ENCODE results near the gene MRPL55. TPM values are rescaled to one million over a fixed set of nuclear protein-coding genes. Genes with fewer than 3 reads are reported as not detected.

Gene MRPL55
- total and polyA plus RNA-seq, 2 of the 13 experiments (the other 11 are each of a cell fraction or from before 2014, with no cell fraction given) = 58.6 to 92.9 TPM

- TF ChIP-seq SKIL (CRISPR knock-in tag; IDR thresholded peaks at IDR 0.05; ENCODE audit: borderline replicate concordance) (no peak; the same call in 1 of the 2 replicates), ZNF547 (CRISPR knock-in tag; IDR thresholded peaks at IDR 0.05) (no peak; the same call in 1 of the 2 replicates), ZNF850 (CRISPR knock-in tag; conservative IDR thresholded peaks at IDR 0.05) (no peak), DPF2 (CRISPR knock-in tag; IDR thresholded peaks at IDR 0.05; ENCODE audit: borderline replicate concordance, low read depth) (no peak), CEBPB (IDR thresholded peaks at IDR 0.05; ENCODE audit: borderline replicate concordance, low read depth, low read length) (no peak), IKZF1 (IDR thresholded peaks at IDR 0.05) (no peak), ZNF496 (CRISPR knock-in tag; IDR thresholded peaks at IDR 0.05; ENCODE audit: insufficient replicate concordance) (no peak), MBNL3 (CRISPR knock-in tag; conservative IDR thresholded peaks at IDR 0.05) (no peak), RBM39 (IDR thresholded peaks at IDR 0.05; ENCODE audit: low read depth, low read length, poor library complexity, severe bottlenecking) (peak; percentile 27), ZNF431 (CRISPR knock-in tag; IDR thresholded peaks at IDR 0.05; ENCODE audit: borderline replicate concordance, low read depth) (no peak), SALL1 (CRISPR knock-in tag; IDR thresholded peaks at IDR 0.05) (peak; percentile 80), CBX5 (CRISPR knock-in tag; IDR thresholded peaks at IDR 0.05; ENCODE audit: borderline replicate concordance) (peak; percentile 84; the same call in 1 of the 2 replicates), ZNF879 (CRISPR knock-in tag; IDR thresholded peaks at IDR 0.05) (no peak), AGO2 (optimal IDR thresholded peaks at IDR 0.05; ENCODE audit: low read depth, low read length) (peak; percentile 68), SP140L (CRISPR knock-in tag; IDR thresholded peaks at IDR 0.05; ENCODE audit: borderline replicate concordance) (no peak), ZNF232 (CRISPR knock-in tag; IDR thresholded peaks at IDR 0.05; ENCODE audit: borderline replicate concordance) (no peak), E2F1 (CRISPR knock-in tag; IDR thresholded peaks at IDR 0.05) (peak; percentile 83; the same call in 1 of the 2 replicates), DZIP1 (CRISPR knock-in tag; IDR thresholded peaks at IDR 0.05) (no peak), ZFP36 (IDR thresholded peaks at IDR 0.05; ENCODE audit: borderline replicate concordance, low read depth, low read length, partially characterized antibody) (no peak), ZNF616 (CRISPR knock-in tag; IDR thresholded peaks at IDR 0.05; ENCODE audit: low read depth) (no peak), AGO1 (IDR thresholded peaks at IDR 0.05; ENCODE audit: low read depth, low read length, poor library complexity, severe bottlenecking) (no peak), CREB3 (CRISPR knock-in tag; IDR thresholded peaks at IDR 0.05) (no peak), BCL6 (CRISPR knock-in tag; IDR thresholded peaks at IDR 0.05) (no peak)
Observed at GRCh38 chr1:228139931-228140723, 31.0 kb upstream of the MRPL55 start, which contains the start of gene GUK1 (continued).

All from HepG2 (cell line).